Testis (tissue), 2 donors: ENCODE results near the gene ALPK3.

Experiments used
- CTCF ChIP-seq, 3 experiments: fragments of 450-650 bp in 2 of 3; fragments of 200-600 bp in 1 of 3; sonication (generic) in 1 of 3; IDR thresholded peaks; one replicate each; pipeline ENCODE4 v1.5.1; 2016 to 2019; ENCODE audit warnings: antibody characterized with exemption in 3 of 3, mild to moderate bottlenecking in 2 of 3, moderate library complexity in 1 of 3
- POLR2A ChIP-seq: fragments of 450-650 bp; IDR thresholded peaks from one replicate; pipeline ENCODE4 v1.6.1; 2017; ENCODE audit warnings: antibody characterized with exemption, mild to moderate bottlenecking, moderate library complexity

- TF ChIP-seq CTCF (IDR thresholded peaks at IDR 0.05) (no peak), POLR2A (no peak)
These were observed 42.0 kb downstream of the ALPK3 start for GRCh38 chr15:84859144-84859543.
